Natural killer cell (primary cell): Measurements from ENCODE around the gene NOP14. TPM values are rescaled to one million over a fixed set of nuclear protein-coding genes. Genes with fewer than 3 reads are reported as not detected.

Experiments
- ATAC-seq, 3 donors: fragments of 150-1000 bp in 2 of 3; fragments of 200-7000 bp in 1 of 3; cut with Tn5 transposase; 1 replicate in 1 of 3; 2 replicates in 2 of 3; pipeline ENCODE4 v1.10.0; 2021; ENCODE audit warnings: mild to moderate bottlenecking in 2 of 3, moderate library complexity in 2 of 3
- DNase-seq, 2 donors: peaks; one replicate each; pipeline versions ENCODE4 v3.0.0 to v3.0.0-alpha.2; 2013 to 2021; ENCODE audit warnings: mixed read lengths in 1 of 2
- H3K27ac ChIP-seq: one replicate; pipeline ENCODE4 v1.5.1; 2013; ENCODE audit warnings: mild to moderate bottlenecking, low read length
- H3K27me3 ChIP-seq: one replicate; pipeline ENCODE4 v1.6.1; 2013; ENCODE audit warnings: low read length; ENCODE audit not compliant: control insufficient read depth, insufficient read depth
- H3K36me3 ChIP-seq: one replicate; pipeline ENCODE4 v1.6.1; 2013; ENCODE audit warnings: low read length; ENCODE audit not compliant: control insufficient read depth, insufficient read depth
- H3K4me1 ChIP-seq: one replicate; pipeline ENCODE4 v1.6.1; 2013; ENCODE audit warnings: low read length; ENCODE audit not compliant: control insufficient read depth, insufficient read depth
- H3K4me3 ChIP-seq: one replicate; pipeline ENCODE4 v1.5.1; 2013; ENCODE audit warnings: low read length
- H3K9me3 ChIP-seq: one replicate; pipeline ENCODE4 v1.6.1; 2013; ENCODE audit warnings: low read length; ENCODE audit not compliant: control insufficient read depth, insufficient read depth
- H3K27ac Mint-ChIP-seq, 2 donors: one replicate each; pipeline ENCODE4 v1.8.0; 2022; ENCODE audit warnings: mild to moderate bottlenecking in 2 of 2, mixed read lengths in 2 of 2, moderate library complexity in 1 of 2
- H3K27me3 Mint-ChIP-seq, 2 donors: one replicate each; pipeline ENCODE4 v1.8.0; 2022; ENCODE audit warnings: low read depth in 2 of 2, mixed read lengths in 2 of 2
- H3K36me3 Mint-ChIP-seq: one replicate; pipeline ENCODE4 v1.8.0; 2022; ENCODE audit warnings: mixed read lengths
- H3K4me1 Mint-ChIP-seq, 2 donors: one replicate each; pipeline ENCODE4 v1.8.0; 2022; ENCODE audit warnings: mixed read lengths in 2 of 2
- H3K4me3 Mint-ChIP-seq: one replicate; pipeline ENCODE4 v1.8.0; 2022; ENCODE audit warnings: mild to moderate bottlenecking, moderate library complexity, mixed read lengths
- H3K9me3 Mint-ChIP-seq, 2 donors: one replicate each; pipeline ENCODE4 v1.8.0; 2022; ENCODE audit warnings: mixed read lengths in 2 of 2
- WGBS: methylation state at CpG from one replicate; pipeline ENCODE4 v1.1.7; 2013; ENCODE audit warnings: missing lambda C conversion rate; ENCODE audit not compliant: insufficient coverage; 5-methylcytosine and 5-hydroxymethylcytosine counted together
- intact Hi-C: fragments of 100-400 bp; cut with micrococcal nuclease; formaldehyde crosslinking; loops from one replicate; pipeline ENCODE4 v1.14.2; 2022
- total RNA-seq, 4 donors: library from RNA; stranded (reverse); fragments of 120-200 nt in 1 of 4; gene quantifications; one replicate each; pipeline versions ENCODE4 v1.2.3 to v1.2.4, GENCODE V29; 2013 to 2022
- TF ChIP-seq, protein P1 (sequence below): fragments of 200-600 bp; IDR thresholded peaks from one replicate; pipeline ENCODE4 v1.8.0; 2022; ENCODE audit warnings: antibody characterized with exemption

NOP14 gene
- total RNA-seq, 3 donors from 2014 or later (not counting 1 experiment from before 2014, with no cell fraction given), result 20.9 to 25.0 (median 21.1) TPM

- Mint-ChIP-seq H3K27me3 (no peaks in the 10 kb centered on the region), H3K4me3 (no peak overlapping the region), H3K27ac (no peak overlapping the region), H3K36me3 (peaks cover 5% of the 10 kb centered on the region), H3K4me1 (peaks cover 13 to 27% of the 10 kb centered on the region in 2 donors), H3K9me3 (no peaks in the 10 kb centered on the region)
- no peak overlapping the region for H3K27ac ChIP-seq
- peaks cover 20% of the 10 kb centered on the region for H3K4me1 ChIP-seq
- 93% methylated on average over 3 of the region's 3 CpGs for WGBS
- TF ChIP-seq, protein P1, sequence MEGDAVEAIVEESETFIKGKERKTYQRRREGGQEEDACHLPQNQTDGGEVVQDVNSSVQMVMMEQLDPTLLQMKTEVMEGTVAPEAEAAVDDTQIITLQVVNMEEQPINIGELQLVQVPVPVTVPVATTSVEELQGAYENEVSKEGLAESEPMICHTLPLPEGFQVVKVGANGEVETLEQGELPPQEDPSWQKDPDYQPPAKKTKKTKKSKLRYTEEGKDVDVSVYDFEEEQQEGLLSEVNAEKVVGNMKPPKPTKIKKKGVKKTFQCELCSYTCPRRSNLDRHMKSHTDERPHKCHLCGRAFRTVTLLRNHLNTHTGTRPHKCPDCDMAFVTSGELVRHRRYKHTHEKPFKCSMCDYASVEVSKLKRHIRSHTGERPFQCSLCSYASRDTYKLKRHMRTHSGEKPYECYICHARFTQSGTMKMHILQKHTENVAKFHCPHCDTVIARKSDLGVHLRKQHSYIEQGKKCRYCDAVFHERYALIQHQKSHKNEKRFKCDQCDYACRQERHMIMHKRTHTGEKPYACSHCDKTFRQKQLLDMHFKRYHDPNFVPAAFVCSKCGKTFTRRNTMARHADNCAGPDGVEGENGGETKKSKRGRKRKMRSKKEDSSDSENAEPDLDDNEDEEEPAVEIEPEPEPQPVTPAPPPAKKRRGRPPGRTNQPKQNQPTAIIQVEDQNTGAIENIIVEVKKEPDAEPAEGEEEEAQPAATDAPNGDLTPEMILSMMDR, result no peak
- intact Hi-C loops, result no loop called here
- H3K9me3 ChIP-seq, result no peaks in the 10 kb centered on the region
- no peak for ATAC-seq
- H3K36me3 ChIP-seq, result peaks cover 81% of the 10 kb centered on the region
- DNase-seq, result no peak
- no peak overlapping the region for H3K4me3 ChIP-seq
- no peaks in the 10 kb centered on the region for H3K27me3 ChIP-seq
Measured at GRCh38 chr4:2911868-2912267, 51.3 kb downstream of the NOP14 start.

DNA sequence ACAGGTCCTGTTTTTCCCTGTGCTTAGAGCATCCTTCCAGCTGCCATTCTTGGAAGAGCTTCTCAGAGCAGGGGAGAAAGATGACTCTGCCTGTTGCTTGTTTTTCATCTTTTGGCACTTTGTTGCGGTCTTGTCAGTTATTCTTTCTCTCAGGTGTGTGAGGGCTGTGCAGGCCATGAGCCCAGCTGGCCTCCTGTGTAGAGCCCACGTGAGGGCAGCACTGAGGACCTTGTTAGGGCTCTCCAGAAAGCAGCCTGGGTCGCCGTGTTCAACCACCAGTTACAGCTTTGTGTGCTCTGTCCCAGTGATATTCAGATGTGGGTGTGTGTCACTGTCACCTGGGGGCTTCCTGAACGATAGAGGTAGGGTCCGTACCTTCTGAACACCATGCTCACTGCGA lies 52.8 kb downstream of the NOP14 start:
- Histone ChIP-seq H3K4me3 (no peak overlapping the region), H3K4me1 (peaks cover 29% of the 10 kb centered on the region), H3K36me3 (peaks cover 80% of the 10 kb centered on the region), H3K27ac (no peak overlapping the region), H3K9me3 (no peaks in the 10 kb centered on the region), H3K27me3 (no peaks in the 10 kb centered on the region)
- ATAC-seq (no peak), DNase-seq (no peak)
- Mint-ChIP-seq H3K27me3 (no peaks in the 10 kb centered on the region), H3K4me1 (peaks cover 27 to 33% of the 10 kb centered on the region in 2 donors), H3K4me3 (no peak overlapping the region), H3K27ac (peak overlapping the region in 1 of 2 donors; percentile 38), H3K9me3 (no peaks in the 10 kb centered on the region), H3K36me3 (peaks cover 10% of the 10 kb centered on the region)
- TF ChIP-seq, protein P1, result no peak
- intact Hi-C loops, result no loop called here
- WGBS, result 93% methylated on average over 7 of the region's 7 CpGs

DNA sequence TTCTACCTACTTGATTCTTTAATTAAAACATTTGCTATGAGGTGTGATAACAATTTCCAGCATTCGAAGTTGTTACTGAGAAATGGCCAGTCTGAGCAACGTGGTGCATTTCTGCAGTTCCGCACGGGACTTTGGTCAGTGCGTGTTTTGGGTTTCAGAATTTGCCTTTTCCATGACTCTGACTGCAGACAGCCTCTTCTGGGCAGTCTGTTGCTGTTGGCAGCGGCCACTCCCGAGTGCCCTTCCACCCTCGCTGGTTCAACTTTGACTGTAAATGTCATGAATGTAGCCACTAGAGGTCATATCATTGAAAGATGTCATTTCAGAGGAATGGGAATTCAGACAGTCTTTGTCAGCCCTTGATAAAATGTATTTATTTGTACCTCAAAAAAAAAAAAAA lies 53.6 kb downstream of the NOP14 start:
- Histone ChIP-seq H3K27ac (no peak overlapping the region), H3K36me3 (peaks cover 81% of the 10 kb centered on the region), H3K4me3 (no peak overlapping the region), H3K9me3 (no peaks in the 10 kb centered on the region), H3K27me3 (no peaks in the 10 kb centered on the region), H3K4me1 (peaks cover 21% of the 10 kb centered on the region)
- peaks cover 25 to 30% of the 10 kb centered on the region in 2 donors for H3K4me1 Mint-ChIP-seq
- WGBS, result 96% methylated on average over 8 of the region's 8 CpGs
- no peaks in the 10 kb centered on the region for H3K27me3 Mint-ChIP-seq
- no peaks in the 10 kb centered on the region for H3K9me3 Mint-ChIP-seq
- no peak overlapping the region for H3K27ac Mint-ChIP-seq
- intact Hi-C loops, result no loop called here
- H3K4me3 Mint-ChIP-seq, result no peak overlapping the region
- ATAC-seq, result no peak
- H3K36me3 Mint-ChIP-seq, result peaks cover 16% of the 10 kb centered on the region
- TF ChIP-seq, protein P1, result no peak
- no peak for DNase-seq

GRCh38 chr4:2908686-2909085 lies 54.5 kb downstream of the NOP14 start:
- 89% methylated on average over 7 of the region's 7 CpGs for WGBS
- Mint-ChIP-seq H3K27ac (no peak overlapping the region), H3K4me1 (peaks cover 27 to 32% of the 10 kb centered on the region in 2 donors), H3K36me3 (peaks cover 24% of the 10 kb centered on the region), H3K4me3 (no peak overlapping the region), H3K27me3 (no peaks in the 10 kb centered on the region), H3K9me3 (no peaks in the 10 kb centered on the region)
- Histone ChIP-seq H3K9me3 (no peaks in the 10 kb centered on the region), H3K27ac (no peak overlapping the region), H3K36me3 (peaks cover 85% of the 10 kb centered on the region), H3K4me1 (peaks cover 14% of the 10 kb centered on the region), H3K4me3 (no peak overlapping the region), H3K27me3 (no peaks in the 10 kb centered on the region)
- DNase-seq (no peak), ATAC-seq (no peak)
- intact Hi-C loops, result no loop called here
- TF ChIP-seq, protein P1, result no peak
